OCI-LY3 (cell line): ENCODE data around the gene RNASE13.
"Not testable (repeated sequence)": the region's sequence is repeated elsewhere in the genome, so short reads cannot be mapped to it uniquely, and the experiment has no call there.

Experiments used
- H2AFZ ChIP-seq: fragments of 200-600, 300-600 bp; shearing (Covaris generic); 2 replicates; pipeline ENCODE4 v1.6.0; 2014; ENCODE audit warnings: antibody characterized with exemption, low read depth, low read length
- H3K27ac ChIP-seq: fragments of 200-600, 300-600 bp; sonication (generic); 2 replicates; pipeline ENCODE4 v1.5.1; 2014; ENCODE audit warnings: mild to moderate bottlenecking, low read length, moderate library complexity, mixed read lengths
- H3K27me3 ChIP-seq: fragments of 200-600, 300-600 bp; sonication (generic); 2 replicates; pipeline ENCODE4 v1.6.1; 2014; ENCODE audit warnings: low read depth, low read length, mixed read lengths
- H3K36me3 ChIP-seq: fragments of 200-600, 300-600 bp; sonication (generic); replicated peaks from 2 replicates; pipeline ENCODE3; 2014; ENCODE audit warnings: low read depth, low read length, mixed read lengths
- H3K4me1 ChIP-seq: fragments of 300-600, 200-600 bp; sonication (generic); 2 replicates; pipeline ENCODE4 v1.6.1; 2014; ENCODE audit warnings: low read length, mixed read lengths
- H3K4me2 ChIP-seq: fragments of 200-600, 300-600 bp; sonication (generic); 2 replicates; pipeline ENCODE4 v1.6.1; 2014; ENCODE audit warnings: low read length, mixed read lengths
- H3K4me3 ChIP-seq: fragments of 300-600, 200-600 bp; sonication (generic); 2 replicates; pipeline ENCODE4 v1.5.1; 2014; ENCODE audit warnings: antibody characterized with exemption, mild to moderate bottlenecking, low read length, moderate library complexity
- H3K79me2 ChIP-seq: fragments of 300-600, 200-600 bp; shearing (Covaris generic); 2 replicates; pipeline ENCODE4 v1.6.1; 2014; ENCODE audit warnings: mild to moderate bottlenecking, low read length, mixed read lengths
- H3K9ac ChIP-seq: fragments of 300-600, 200-600 bp; shearing (Covaris generic); 2 replicates; pipeline ENCODE4 v1.6.0; 2014; ENCODE audit warnings: mild to moderate bottlenecking, low read length, moderate library complexity
- H3K9me3 ChIP-seq: fragments of 200-600, 300-600 bp; shearing (Covaris generic); 2 replicates; pipeline ENCODE4 v1.6.1; 2014; ENCODE audit warnings: low read length, mixed read lengths; ENCODE audit not compliant: insufficient read depth
- H4K20me1 ChIP-seq: fragments of 200-600, 300-600 bp; sonication (generic); 2 replicates; pipeline ENCODE4 v1.6.1; 2016; ENCODE audit warnings: low read length, mixed read lengths; ENCODE audit not compliant: insufficient read depth
- CTCF ChIP-seq: fragments of 200-600, 300-600 bp; sonication (generic); IDR thresholded peaks from 2 replicates; pipeline ENCODE4 v1.5.1; 2014; ENCODE audit warnings: antibody characterized with exemption, low read length, low read depth
- EZH2phosphoT487 ChIP-seq: fragments of 200-600 bp; shearing (Covaris generic); IDR thresholded peaks from 2 replicates; pipeline ENCODE4 v1.6.1; 2018; ENCODE audit warnings: antibody characterized with exemption, mixed run types, low read depth

The RNASE13 gene

GRCh38 chr14:21016413-21017190 lies 18.0 kb downstream of the RNASE13 start:
- peaks cover 40% of the 10 kb centered on the region for H3K27me3 ChIP-seq
- H3K9ac ChIP-seq, result no peak overlapping the region
- H2AFZ ChIP-seq, result no peak overlapping the region
- no peak overlapping the region for H3K27ac ChIP-seq
- no peaks in the 10 kb centered on the region for H3K79me2 ChIP-seq
- no peak overlapping the region for H3K4me3 ChIP-seq
- H3K36me3 ChIP-seq, result no peaks in the 10 kb centered on the region
- no peak overlapping the region for H3K4me2 ChIP-seq
- TF ChIP-seq EZH2phosphoT487, result no peak
- TF ChIP-seq CTCF, result no peak
- no peaks in the 10 kb centered on the region for H4K20me1 ChIP-seq
- H3K4me1 ChIP-seq, result no peaks in the 10 kb centered on the region
- H3K9me3 ChIP-seq, result no peaks in the 10 kb centered on the region

GRCh38 chr14:21015312-21015711 lies 19.3 kb downstream of the RNASE13 start:
- no peaks in the 10 kb centered on the region for H3K9me3 ChIP-seq
- no peaks in the 10 kb centered on the region for H3K79me2 ChIP-seq
- H3K4me3 ChIP-seq, result no peak overlapping the region
- H3K9ac ChIP-seq, result no peak overlapping the region
- H3K36me3 ChIP-seq, result no peaks in the 10 kb centered on the region
- H4K20me1 ChIP-seq, result no peaks in the 10 kb centered on the region
- H3K4me1 ChIP-seq, result no peaks in the 10 kb centered on the region
- H3K4me2 ChIP-seq, result no peak overlapping the region
- peaks cover 39% of the 10 kb centered on the region for H3K27me3 ChIP-seq
- TF ChIP-seq EZH2phosphoT487 (no peak), CTCF (no peak)
- no peak overlapping the region for H2AFZ ChIP-seq
- no peak overlapping the region for H3K27ac ChIP-seq

GRCh38 chr14:21014761-21015190 lies 19.8 kb downstream of the RNASE13 start:
- Histone ChIP-seq H3K27ac (no peak overlapping the region), H3K9ac (no peak overlapping the region), H3K4me1 (no peaks in the 10 kb centered on the region), H2AFZ (no peak overlapping the region), H3K4me3 (no peak overlapping the region), H3K9me3 (no peaks in the 10 kb centered on the region), H3K79me2 (no peaks in the 10 kb centered on the region), H3K4me2 (no peak overlapping the region), H3K36me3 (no peaks in the 10 kb centered on the region), H4K20me1 (no peaks in the 10 kb centered on the region), H3K27me3 (peaks cover 39% of the 10 kb centered on the region)
- TF ChIP-seq EZH2phosphoT487 (no peak), CTCF (peak; percentile 88)

DNA sequence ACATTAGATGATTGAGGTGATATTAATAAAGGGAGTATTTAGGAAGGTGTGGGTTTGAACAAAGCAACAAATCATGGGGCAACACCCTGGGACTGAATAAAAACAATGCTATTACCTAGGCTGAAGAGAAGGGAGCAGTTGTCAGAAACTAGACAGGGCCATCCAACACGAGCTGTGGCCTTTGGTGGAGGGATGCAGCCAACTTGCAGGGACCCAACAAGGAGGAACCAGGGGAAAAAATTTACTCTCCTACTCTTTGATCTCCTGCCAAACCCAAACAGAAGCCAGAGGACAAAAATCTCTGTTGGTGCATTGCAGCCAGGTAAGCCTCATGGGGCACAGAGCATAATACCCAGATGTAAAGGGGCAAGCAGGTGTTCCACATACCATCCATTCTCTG lies 23.5 kb downstream of the RNASE13 start:
- H3K4me1 ChIP-seq, result no peaks in the 10 kb centered on the region
- no peak overlapping the region for H3K4me2 ChIP-seq
- TF ChIP-seq CTCF (no peak), EZH2phosphoT487 (no peak)
- no peaks in the 10 kb centered on the region for H4K20me1 ChIP-seq
- H3K9me3 ChIP-seq, result no peaks in the 10 kb centered on the region
- no peak overlapping the region for H2AFZ ChIP-seq
- no peak overlapping the region for H3K4me3 ChIP-seq
- H3K27ac ChIP-seq, result no peak overlapping the region
- peaks cover 24% of the 10 kb centered on the region for H3K27me3 ChIP-seq
- no peaks in the 10 kb centered on the region for H3K36me3 ChIP-seq
- H3K79me2 ChIP-seq, result no peaks in the 10 kb centered on the region
- no peak overlapping the region for H3K9ac ChIP-seq

DNA sequence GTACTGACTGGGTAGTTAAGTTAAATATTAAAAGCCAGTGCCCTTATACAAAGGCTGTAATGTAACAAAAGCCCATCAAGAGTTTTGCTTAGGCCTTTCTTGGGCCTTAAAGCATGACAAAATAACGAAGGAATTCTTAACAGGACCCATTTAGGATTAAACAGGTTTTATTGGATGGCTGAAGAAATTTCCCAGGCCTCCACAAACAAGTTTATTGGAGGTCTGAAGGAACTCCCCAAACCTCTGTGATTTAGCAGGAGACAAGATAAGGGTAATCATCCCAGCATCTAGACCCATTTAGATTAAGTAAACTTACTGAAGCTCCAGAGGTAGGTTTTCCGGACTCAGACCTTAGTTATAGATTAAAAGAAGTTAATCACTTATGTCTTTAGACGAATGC lies 24.9 kb downstream of the RNASE13 start:
- not testable (repeated sequence) for H3K36me3 ChIP-seq, H3K9ac ChIP-seq, H3K4me3 ChIP-seq, H4K20me1 ChIP-seq, H3K9me3 ChIP-seq, H3K4me1 ChIP-seq, H2AFZ ChIP-seq, H3K27ac ChIP-seq, H3K79me2 ChIP-seq, H3K4me2 ChIP-seq
- peaks cover 16% of the 10 kb centered on the region for H3K27me3 ChIP-seq
